A549 treated with DMSO at 1 μM for 4 hours (cell line): ENCODE data around the gene CISD2. TPM values are rescaled to one million over a fixed set of nuclear protein-coding genes. Genes with fewer than 3 reads are reported as not detected.

Experiments
- total RNA-seq: library from RNA; stranded (reverse); fragments of 200-300 nt; extraction: Qiagen RNA extraction; gene quantifications from 5 replicates; pipeline ENCODE4 v1.2.3, GENCODE V29; 2022; ENCODE audit warnings: low read depth

CISD2 gene
- 38.3 to 47.0 TPM (median 42.3 TPM) in 5 replicates for total RNA-seq

GRCh38 chr4:102868781-102869568 lies at the start of gene CISD2:
Gene CISD2, plus strand, starts transcription at chr4:102868992. Its CDS starts 93 bp downstream, at chr4:102869085.

DNA sequence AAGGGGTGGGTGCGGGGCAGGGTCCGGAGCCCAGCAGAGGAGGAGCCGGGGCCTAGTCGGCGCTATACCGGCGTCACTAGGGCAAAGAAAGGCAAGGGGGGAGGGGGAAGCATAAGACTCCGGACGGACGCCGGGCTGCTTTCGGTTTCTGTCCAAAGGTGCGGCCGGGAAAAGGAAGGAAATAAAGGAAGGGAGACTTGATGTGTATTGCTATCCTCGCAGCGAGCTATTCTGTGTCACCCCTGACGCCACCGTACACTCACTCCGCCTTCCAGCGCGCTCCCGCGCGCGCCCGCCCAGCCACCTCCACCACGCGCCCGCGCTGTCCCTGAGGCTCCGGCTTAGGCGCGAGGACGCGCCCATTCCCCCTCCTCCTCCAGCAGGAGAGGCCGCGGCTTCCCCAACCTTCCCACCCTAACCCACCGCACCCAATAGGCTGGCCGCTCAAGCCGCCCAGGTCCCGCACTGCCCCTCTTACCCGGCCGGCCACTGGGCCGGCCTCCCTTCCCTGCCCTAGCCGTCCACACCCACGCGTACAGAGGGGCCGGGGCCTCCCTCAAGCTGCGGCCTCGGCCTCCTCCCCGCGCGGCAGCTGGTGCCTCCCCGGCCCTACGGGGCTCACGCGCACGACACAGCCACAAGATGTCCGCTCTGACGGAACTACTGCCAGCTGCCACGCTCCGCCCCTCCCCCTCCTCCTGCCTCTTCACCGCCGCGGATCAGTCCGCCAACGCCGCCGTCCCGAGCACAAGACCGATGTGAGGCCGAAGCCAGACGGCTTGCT lies 41.7 kb upstream of the CISD2 start, which contains the start of gene UBE2D3:
UBE2D3 (minus strand) TSS at position 662 of the 784 bp plus-strand sequence. CDS start 1,043 bp downstream, outside the sequence.

Other genes with a start within 250 kb of the CISD2 start
- gene MANBA, start 108.0 kb upstream of the CISD2 start, total RNA-seq: 10.6 to 13.1 TPM (median 11.2 TPM) in 5 replicates
- 209 to 236 TPM (median 223 TPM) in 5 replicates for gene UBE2D3, start 41.4 kb upstream of the CISD2 start, total RNA-seq
- 0.09 to 0.28 TPM (median 0.11 TPM) in 3 of 5 replicates, not detected in the others for gene SLC9B1, start 150.7 kb downstream of the CISD2 start, total RNA-seq
- gene SLC9B2, start 207.8 kb downstream of the CISD2 start, total RNA-seq: 6.7 to 9.8 TPM (median 8.3 TPM) in 5 replicates
- gene BDH2, start 230.8 kb downstream of the CISD2 start, total RNA-seq: 7.6 to 10.8 TPM (median 8.6 TPM) in 5 replicates